ENCODE data around the gene RPS6KA5.
"Not testable (repeated sequence)": the region's sequence is repeated elsewhere in the genome, so short reads cannot be mapped to it uniquely, and the experiment has no call there.

Gene RPS6KA5

GRCh38 chr14:91029456-91030217 lies 30.8 kb downstream of the RPS6KA5 start:
- DNase-seq (ENCODE audit: low read depth in 3 of 3, low spot score in 1 of 3): no peak

GRCh38 chr14:91027561-91027960 lies 32.9 kb downstream of the RPS6KA5 start:
- no peak for DNase-seq (ENCODE audit: low read depth in 3 of 3, low spot score in 1 of 3)

GRCh38 chr14:91022622-91023028 lies 37.8 kb downstream of the RPS6KA5 start:
- DNase-seq (ENCODE audit: low read depth in 3 of 3, low spot score in 1 of 3): not testable (repeated sequence)

GRCh38 chr14:91021991-91022621 lies 38.3 kb downstream of the RPS6KA5 start:
- DNase-seq (ENCODE audit: low read depth in 3 of 3, low spot score in 1 of 3): no peak

- DNase-seq (ENCODE audit: low read depth in 3 of 3, low spot score in 1 of 3): no peak
Measured at GRCh38 chr14:91021115-91021514, 39.3 kb downstream of the RPS6KA5 start.

GRCh38 chr14:91019673-91020072 lies 40.8 kb downstream of the RPS6KA5 start:
- DNase-seq (ENCODE audit: low read depth in 3 of 3, low spot score in 1 of 3): no peak

GRCh38 chr14:91018481-91018880 lies 42.0 kb downstream of the RPS6KA5 start:
- DNase-seq (ENCODE audit: low read depth in 3 of 3, low spot score in 1 of 3): no peak

- no peak for DNase-seq (ENCODE audit: low read depth in 3 of 3, low spot score in 1 of 3)
Measured at GRCh38 chr14:91016800-91017410, 43.5 kb downstream of the RPS6KA5 start.

GRCh38 chr14:91015435-91015834 lies 45.0 kb downstream of the RPS6KA5 start:
- no peak for DNase-seq (ENCODE audit: low read depth in 3 of 3, low spot score in 1 of 3)

- DNase-seq (ENCODE audit: low read depth in 3 of 3, low spot score in 1 of 3): no peak
Measured at GRCh38 chr14:91012045-91012444, 48.4 kb downstream of the RPS6KA5 start.

GRCh38 chr14:91010153-91010533 lies 50.3 kb downstream of the RPS6KA5 start:
- DNase-seq (ENCODE audit: low read depth in 3 of 3, low spot score in 1 of 3): no peak

GRCh38 chr14:91009501-91010152 lies 50.8 kb downstream of the RPS6KA5 start:
- DNase-seq (ENCODE audit: low read depth in 3 of 3, low spot score in 1 of 3): no peak

GRCh38 chr14:91008759-91009409 lies 51.6 kb downstream of the RPS6KA5 start:
- no peak for DNase-seq (ENCODE audit: low read depth in 3 of 3, low spot score in 1 of 3)

- DNase-seq (ENCODE audit: low read depth in 3 of 3, low spot score in 1 of 3): no peak
Measured at GRCh38 chr14:91005716-91006115, 54.7 kb downstream of the RPS6KA5 start.

GRCh38 chr14:91004987-91005386 lies 55.5 kb downstream of the RPS6KA5 start:
- no peak for DNase-seq (ENCODE audit: low read depth in 3 of 3, low spot score in 1 of 3)

- DNase-seq (ENCODE audit: low read depth in 3 of 3, low spot score in 1 of 3): no peak
Measured at GRCh38 chr14:90999299-90999698, 61.1 kb downstream of the RPS6KA5 start.

- no peak for DNase-seq (ENCODE audit: low read depth in 3 of 3, low spot score in 1 of 3)
Measured at GRCh38 chr14:90996967-90997366, 63.5 kb downstream of the RPS6KA5 start.

- DNase-seq (ENCODE audit: low read depth in 3 of 3, low spot score in 1 of 3): no peak
Measured at GRCh38 chr14:90995785-90996184, 64.7 kb downstream of the RPS6KA5 start.

- no peak for DNase-seq (ENCODE audit: low read depth in 3 of 3, low spot score in 1 of 3)
Measured at GRCh38 chr14:90993792-90994191, 66.6 kb downstream of the RPS6KA5 start.

GRCh38 chr14:90991690-90992443 lies 68.6 kb downstream of the RPS6KA5 start:
- no peak for DNase-seq (ENCODE audit: low read depth in 3 of 3, low spot score in 1 of 3)

GRCh38 chr14:90990141-90990540 lies 70.3 kb downstream of the RPS6KA5 start:
- no peak for DNase-seq (ENCODE audit: low read depth in 3 of 3, low spot score in 1 of 3)

All from stimulated activated CD4-positive, alpha-beta T cell treated with anti-CD3 and anti-CD28 coated beads, TNF-alpha, amount 100 ng/mL, for 1 hour (primary cell).